HepG2 (cell line): ENCODE results near the gene SPEM2. TPM values are rescaled to one million over a fixed set of nuclear protein-coding genes. Genes with fewer than 3 reads are reported as not detected.

Experiments used
- ETV6 ChIP-seq: sonication (generic); formaldehyde crosslinking; conservative IDR thresholded peaks from 2 replicates; pipeline ENCODE4 v1.4.0; 2020; ENCODE audit warnings: missing genetic modification reagents
- FOXA1 ChIP-seq, 2 experiments: fragments of 450-650 bp in 1 of 2; sonication (generic) in 1 of 2; formaldehyde crosslinking in 1 of 2; IDR thresholded peaks; 2 replicates each; pipeline versions ENCODE4 v1.4.0 to v1.6.1; 2016 to 2020; ENCODE audit warnings: missing genetic modification reagents in 1 of 2
- KLF9 ChIP-seq: IDR thresholded peaks from 2 replicates; pipeline ENCODE4 v1.6.1; 2016; ENCODE audit warnings: low read depth
- NFIB ChIP-seq: sonication (generic); formaldehyde crosslinking; IDR thresholded peaks from 2 replicates; pipeline ENCODE4 v1.9.0; 2021; ENCODE audit warnings: missing genetic modification reagents, mild to moderate bottlenecking, borderline replicate concordance
- PHF20 ChIP-seq: sonication (generic); formaldehyde crosslinking; IDR thresholded peaks from 2 replicates; pipeline ENCODE4 v1.5.0; 2020; ENCODE audit warnings: mild to moderate bottlenecking, missing genetic modification reagents
- RBM22 ChIP-seq: fragments of 200-400 bp; formaldehyde crosslinking; optimal IDR thresholded peaks from 2 replicates; pipeline ENCODE3; 2017; ENCODE audit warnings: mild to moderate bottlenecking, low read length, moderate library complexity
- SALL1 ChIP-seq: sonication (generic); formaldehyde crosslinking; IDR thresholded peaks from 2 replicates; pipeline ENCODE4 v1.8.0; 2022; ENCODE audit warnings: mild to moderate bottlenecking, missing genetic modification reagents
- ZBTB1 ChIP-seq: sonication (generic); formaldehyde crosslinking; IDR thresholded peaks from 2 replicates; pipeline ENCODE4 v1.4.0; 2020; ENCODE audit warnings: missing genetic modification reagents, borderline replicate concordance
- ZBTB42 ChIP-seq: sonication (generic); formaldehyde crosslinking; IDR thresholded peaks from 2 replicates; pipeline ENCODE4 v1.5.0; 2020; ENCODE audit warnings: mild to moderate bottlenecking, missing genetic modification reagents
- ZFP62 ChIP-seq: sonication (generic); formaldehyde crosslinking; IDR thresholded peaks from 2 replicates; pipeline ENCODE4 v1.4.0; 2020; ENCODE audit warnings: missing genetic modification reagents
- ZKSCAN8 ChIP-seq: IDR thresholded peaks from 2 replicates; pipeline ENCODE4 v1.6.1; 2016; ENCODE audit warnings: borderline replicate concordance, missing genetic modification reagents, missing compliant biosample characterization
- ZNF143 ChIP-seq: sonication (generic); formaldehyde crosslinking; IDR thresholded peaks from 2 replicates; pipeline ENCODE4 v1.4.0; 2020; ENCODE audit warnings: missing genetic modification reagents
- ZNF317 ChIP-seq: sonication (generic); formaldehyde crosslinking; IDR thresholded peaks from 2 replicates; pipeline ENCODE4 v1.5.0; 2020; ENCODE audit warnings: mild to moderate bottlenecking, missing genetic modification reagents
- ZNF331 ChIP-seq: sonication (generic); formaldehyde crosslinking; IDR thresholded peaks from 2 replicates; pipeline ENCODE4 v1.4.0; 2020; ENCODE audit warnings: missing genetic modification reagents
- ZNF562 ChIP-seq: sonication (generic); formaldehyde crosslinking; IDR thresholded peaks from 2 replicates; pipeline ENCODE4 v1.8.0; 2022; ENCODE audit warnings: missing genetic modification reagents, borderline replicate concordance
- ZNF629 ChIP-seq: sonication (generic); formaldehyde crosslinking; conservative IDR thresholded peaks from 2 replicates; pipeline ENCODE4 v1.5.0; 2020; ENCODE audit warnings: missing genetic modification reagents
- ZNF644 ChIP-seq: IDR thresholded peaks from 2 replicates; pipeline ENCODE4 v1.6.1; 2016; ENCODE audit warnings: low read depth
- ZNF678 ChIP-seq: sonication (generic); formaldehyde crosslinking; IDR thresholded peaks from 2 replicates; pipeline ENCODE4 v1.4.0; 2020; ENCODE audit warnings: mild to moderate bottlenecking, missing genetic modification reagents
- polyA plus RNA-seq, 8 experiments: library from polyadenylated mRNA; depleted of rRNA in 3 of 8; stranded (reverse) in 7 of 8; unstranded in 1 of 8; fragments of >200 nt; fragmentation: Illumina TruSeq in 4 of 8; extraction: Trizol in 4 of 8; gene quantifications; 2 replicates each; pipeline versions ENCODE4 v1.2.1 to v1.2.3, GENCODE V29; 2011 to 2016; ENCODE audit warnings: low read depth in 4 of 8, missing spikeins in 1 of 8, mixed read lengths in 1 of 8; ENCODE audit not compliant: insufficient read depth in 1 of 8
- total RNA-seq, 5 experiments: library from RNA; depleted of rRNA; stranded (reverse); fragments of >200 nt; fragmentation: Illumina TruSeq; extraction: Trizol; gene quantifications; 2 replicates each; pipeline ENCODE4 v1.2.3, GENCODE V29; 2016; ENCODE audit warnings: low read depth in 1 of 5
- TF ChIP-seq, protein P1 (sequence below): sonication (generic); formaldehyde crosslinking; IDR thresholded peaks from 2 replicates; pipeline ENCODE4 v1.8.0; 2022; ENCODE audit warnings: low read depth, missing genetic modification reagents
- TF ChIP-seq, protein P2 (sequence below): sonication (generic); formaldehyde crosslinking; IDR thresholded peaks from 2 replicates; pipeline ENCODE4 v1.4.0; 2020; ENCODE audit warnings: low read depth, mild to moderate bottlenecking, missing genetic modification reagents
- TF ChIP-seq, protein P3 (sequence below): sonication (generic); formaldehyde crosslinking; IDR thresholded peaks from 2 replicates; pipeline ENCODE4 v1.9.0; 2022; ENCODE audit warnings: low read depth, missing genetic modification reagents
- TF ChIP-seq, protein P4 (sequence below): sonication (generic); IDR thresholded peaks from 2 replicates; pipeline ENCODE4 v1.6.1; 2016; ENCODE audit warnings: low read depth, borderline replicate concordance
- TF ChIP-seq, protein P5 (sequence below): sonication (generic); formaldehyde crosslinking; IDR thresholded peaks from 2 replicates; pipeline ENCODE4 v1.8.1; 2022; ENCODE audit warnings: mild to moderate bottlenecking, missing genetic modification reagents

The SPEM2 gene
- total and polyA plus RNA-seq, 2 of the 13 experiments (the other 11 are each of a cell fraction or from before 2014, with no cell fraction given), result not detected

DNA sequence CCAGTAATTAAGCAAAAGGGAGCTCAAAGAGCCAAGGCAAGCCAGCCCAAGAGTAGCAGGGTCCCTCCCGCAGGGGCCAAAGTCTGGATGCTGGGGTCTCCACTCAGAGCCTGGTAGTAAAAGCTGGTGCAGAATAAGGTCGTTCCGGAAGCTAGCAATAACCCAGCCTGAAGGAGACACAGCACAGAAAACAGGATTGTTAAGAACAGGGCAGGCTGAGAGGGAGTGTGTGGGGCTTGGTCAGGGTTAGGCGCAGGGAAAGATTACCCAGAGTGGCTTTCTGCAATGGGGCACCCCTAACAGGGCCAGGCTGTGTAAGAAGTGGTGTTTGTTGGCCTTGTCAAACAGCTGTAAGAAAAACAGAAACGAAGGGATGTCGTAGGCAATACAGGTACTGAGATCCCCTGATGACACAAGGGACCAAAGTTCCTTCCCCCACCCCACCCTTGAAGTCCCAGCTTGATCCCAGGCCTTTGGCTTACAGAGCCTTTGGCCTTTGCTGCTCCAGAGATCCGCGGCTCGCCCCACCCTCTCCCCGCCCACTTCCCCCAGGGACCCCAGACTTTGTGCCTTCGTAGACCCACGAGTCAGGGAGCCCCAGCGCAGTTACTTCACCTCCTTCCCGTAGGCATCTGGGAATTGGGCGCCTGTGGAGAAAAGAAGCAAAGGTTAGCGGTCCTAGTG is 22.2 kb upstream of the SPEM2 start (continued):
- 0 out of 2 replicates have a peak, but pooled peaks have one; percentile 15 for TF ChIP-seq KLF9
- peak; percentile 51; the same call in 1 of the 2 replicates for TF ChIP-seq ZNF629 (CRISPR knock-in tag)
- 0 out of 2 replicates have a peak, but pooled peaks have one; percentile 10 for TF ChIP-seq ZNF143 (CRISPR knock-in tag)
- TF ChIP-seq ZNF678 (CRISPR knock-in tag), result peak; percentile 60; the same call in 1 of the 2 replicates
- TF ChIP-seq, protein P1, sequence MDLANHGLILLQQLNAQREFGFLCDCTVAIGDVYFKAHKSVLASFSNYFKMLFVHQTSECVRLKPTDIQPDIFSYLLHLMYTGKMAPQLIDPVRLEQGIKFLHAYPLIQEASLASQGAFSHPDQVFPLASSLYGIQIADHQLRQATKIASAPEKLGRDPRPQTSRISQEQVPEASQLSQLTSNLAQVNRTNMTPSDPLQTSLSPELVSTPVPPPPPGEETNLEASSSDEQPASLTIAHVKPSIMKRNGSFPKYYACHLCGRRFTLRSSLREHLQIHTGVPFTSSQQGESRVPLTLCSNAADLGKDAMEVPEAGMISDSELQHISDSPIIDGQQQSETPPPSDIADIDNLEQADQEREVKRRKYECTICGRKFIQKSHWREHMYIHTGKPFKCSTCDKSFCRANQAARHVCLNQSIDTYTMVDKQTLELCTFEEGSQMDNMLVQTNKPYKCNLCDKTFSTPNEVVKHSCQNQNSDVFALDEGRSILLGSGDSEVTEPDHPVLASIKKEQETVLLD (CRISPR knock-in tag), result no peak
- no peak; the same call in 1 of the 2 replicates for TF ChIP-seq ZKSCAN8
- no peak for TF ChIP-seq NFIB
- no peak for TF ChIP-seq ZNF562 (CRISPR knock-in tag)
- TF ChIP-seq ZBTB1 (CRISPR knock-in tag), result no peak
- TF ChIP-seq, protein P2, sequence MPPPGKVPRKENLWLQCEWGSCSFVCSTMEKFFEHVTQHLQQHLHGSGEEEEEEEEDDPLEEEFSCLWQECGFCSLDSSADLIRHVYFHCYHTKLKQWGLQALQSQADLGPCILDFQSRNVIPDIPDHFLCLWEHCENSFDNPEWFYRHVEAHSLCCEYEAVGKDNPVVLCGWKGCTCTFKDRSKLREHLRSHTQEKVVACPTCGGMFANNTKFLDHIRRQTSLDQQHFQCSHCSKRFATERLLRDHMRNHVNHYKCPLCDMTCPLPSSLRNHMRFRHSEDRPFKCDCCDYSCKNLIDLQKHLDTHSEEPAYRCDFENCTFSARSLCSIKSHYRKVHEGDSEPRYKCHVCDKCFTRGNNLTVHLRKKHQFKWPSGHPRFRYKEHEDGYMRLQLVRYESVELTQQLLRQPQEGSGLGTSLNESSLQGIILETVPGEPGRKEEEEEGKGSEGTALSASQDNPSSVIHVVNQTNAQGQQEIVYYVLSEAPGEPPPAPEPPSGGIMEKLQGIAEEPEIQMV, result no peak
- no peak for TF ChIP-seq ZFP62 (CRISPR knock-in tag)
- TF ChIP-seq, protein P3, sequence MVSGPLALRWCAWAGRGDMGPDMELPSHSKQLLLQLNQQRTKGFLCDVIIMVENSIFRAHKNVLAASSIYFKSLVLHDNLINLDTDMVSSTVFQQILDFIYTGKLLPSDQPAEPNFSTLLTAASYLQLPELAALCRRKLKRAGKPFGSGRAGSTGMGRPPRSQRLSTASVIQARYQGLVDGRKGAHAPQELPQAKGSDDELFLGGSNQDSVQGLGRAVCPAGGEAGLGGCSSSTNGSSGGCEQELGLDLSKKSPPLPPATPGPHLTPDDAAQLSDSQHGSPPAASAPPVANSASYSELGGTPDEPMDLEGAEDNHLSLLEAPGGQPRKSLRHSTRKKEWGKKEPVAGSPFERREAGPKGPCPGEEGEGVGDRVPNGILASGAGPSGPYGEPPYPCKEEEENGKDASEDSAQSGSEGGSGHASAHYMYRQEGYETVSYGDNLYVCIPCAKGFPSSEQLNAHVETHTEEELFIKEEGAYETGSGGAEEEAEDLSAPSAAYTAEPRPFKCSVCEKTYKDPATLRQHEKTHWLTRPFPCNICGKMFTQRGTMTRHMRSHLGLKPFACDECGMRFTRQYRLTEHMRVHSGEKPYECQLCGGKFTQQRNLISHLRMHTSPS, result no peak
- TF ChIP-seq ZBTB42, result 0 out of 2 replicates have a peak, but pooled peaks have one; percentile 16
- no peak for TF ChIP-seq FOXA1 (IDR thresholded peaks at IDR 0.05)
- TF ChIP-seq FOXA1 (CRISPR knock-in tag; IDR thresholded peaks at IDR 0.05), result peak; percentile 36; the same call in 1 of the 2 replicates
- peak; percentile 39; the same call in 1 of the 2 replicates for TF ChIP-seq ZNF331 (CRISPR knock-in tag)
- TF ChIP-seq, protein P4, sequence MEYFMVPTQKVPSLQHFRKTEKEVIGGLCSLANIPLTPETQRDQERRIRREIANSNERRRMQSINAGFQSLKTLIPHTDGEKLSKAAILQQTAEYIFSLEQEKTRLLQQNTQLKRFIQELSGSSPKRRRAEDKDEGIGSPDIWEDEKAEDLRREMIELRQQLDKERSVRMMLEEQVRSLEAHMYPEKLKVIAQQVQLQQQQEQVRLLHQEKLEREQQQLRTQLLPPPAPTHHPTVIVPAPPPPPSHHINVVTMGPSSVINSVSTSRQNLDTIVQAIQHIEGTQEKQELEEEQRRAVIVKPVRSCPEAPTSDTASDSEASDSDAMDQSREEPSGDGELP, result peak; percentile 93
- no peak for TF ChIP-seq ETV6 (CRISPR knock-in tag)
- TF ChIP-seq ZNF644 (CRISPR knock-in tag), result no peak
- peak; percentile 31; the same call in 1 of the 2 replicates for TF ChIP-seq PHF20 (CRISPR knock-in tag)
- TF ChIP-seq, protein P5, sequence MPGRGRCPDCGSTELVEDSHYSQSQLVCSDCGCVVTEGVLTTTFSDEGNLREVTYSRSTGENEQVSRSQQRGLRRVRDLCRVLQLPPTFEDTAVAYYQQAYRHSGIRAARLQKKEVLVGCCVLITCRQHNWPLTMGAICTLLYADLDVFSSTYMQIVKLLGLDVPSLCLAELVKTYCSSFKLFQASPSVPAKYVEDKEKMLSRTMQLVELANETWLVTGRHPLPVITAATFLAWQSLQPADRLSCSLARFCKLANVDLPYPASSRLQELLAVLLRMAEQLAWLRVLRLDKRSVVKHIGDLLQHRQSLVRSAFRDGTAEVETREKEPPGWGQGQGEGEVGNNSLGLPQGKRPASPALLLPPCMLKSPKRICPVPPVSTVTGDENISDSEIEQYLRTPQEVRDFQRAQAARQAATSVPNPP, result 0 out of 2 replicates have a peak, but pooled peaks have one; percentile 15
- TF ChIP-seq ZNF317 (CRISPR knock-in tag), result no peak
- peak; percentile 68 for TF ChIP-seq SALL1
- peak; percentile 28 for TF ChIP-seq RBM22
